Forelimb muscle (tissue), 1 donor: ENCODE data around the gene ZFP36L2. TPM values are rescaled to one million over a fixed set of nuclear protein-coding genes. Genes with fewer than 3 reads are reported as not detected.

Source experiments
- DNase-seq: peaks from one replicate; pipeline ENCODE4 v3.0.0-alpha.2; 2013; ENCODE audit warnings: low read depth
- polyA plus RNA-seq: library from polyadenylated mRNA; unstranded; fragments of 120-200 nt; gene quantifications from one replicate; pipeline ENCODE4 v1.2.1, GENCODE V29; 2013; ENCODE audit not compliant: insufficient read length

ZFP36L2 gene
- polyA plus RNA-seq, 1 donor = 55.1 TPM

GRCh38 chr2:43186679-43187374 is 39.6 kb downstream of the ZFP36L2 start:
- no peak for DNase-seq

- DNase-seq = no peak
Measured at GRCh38 chr2:43186321-43186678, 40.1 kb downstream of the ZFP36L2 start.

- no peak for DNase-seq
Measured at GRCh38 chr2:43185146-43185545, 41.3 kb downstream of the ZFP36L2 start.

- DNase-seq = no peak
Measured at GRCh38 chr2:43184339-43184895, 42.0 kb downstream of the ZFP36L2 start.

GRCh38 chr2:43183743-43184142 is 42.7 kb downstream of the ZFP36L2 start:
- no peak for DNase-seq

GRCh38 chr2:43180897-43181296 is 45.5 kb downstream of the ZFP36L2 start:
- no peak for DNase-seq

GRCh38 chr2:43179942-43180341 is 46.5 kb downstream of the ZFP36L2 start:
- DNase-seq = no peak

- DNase-seq = no peak
Measured at GRCh38 chr2:43178602-43179542, 47.5 kb downstream of the ZFP36L2 start.

GRCh38 chr2:43178055-43178598 is 48.3 kb downstream of the ZFP36L2 start:
- DNase-seq = no peak

GRCh38 chr2:43176449-43176848 is 50.0 kb downstream of the ZFP36L2 start:
- no peak for DNase-seq

- no peak for DNase-seq
Measured at GRCh38 chr2:43175876-43176275, 50.5 kb downstream of the ZFP36L2 start.

GRCh38 chr2:43175020-43175441 is 51.4 kb downstream of the ZFP36L2 start:
- DNase-seq = no peak

GRCh38 chr2:43174368-43174916 is 52.0 kb downstream of the ZFP36L2 start:
- no peak for DNase-seq
